GM18505 (cell line): ENCODE data around the gene PRRX1.

Experiments used
- ATAC-seq: cut with Tn5 transposase; IDR thresholded peaks from one replicate; pipeline ENCODE4 v1.9.1; 2021; ENCODE audit not compliant: unreplicated experiment
- POLR2A ChIP-seq: IDR thresholded peaks from 4 replicates; pipeline ENCODE4 v1.6.1; 2011; ENCODE audit warnings: borderline replicate concordance; ENCODE audit not compliant: insufficient read depth, insufficient read length; ENCODE audit errors: extremely low read depth

Gene PRRX1

GRCh38 chr1:170664093-170664827, at the start of gene PRRX1:
Gene PRRX1 (plus strand): TSS chr1:170664131. CDS start chr1:170664219, 88 bp downstream.
- TF ChIP-seq POLR2A: no peak
- ATAC-seq: no peak

DNA sequence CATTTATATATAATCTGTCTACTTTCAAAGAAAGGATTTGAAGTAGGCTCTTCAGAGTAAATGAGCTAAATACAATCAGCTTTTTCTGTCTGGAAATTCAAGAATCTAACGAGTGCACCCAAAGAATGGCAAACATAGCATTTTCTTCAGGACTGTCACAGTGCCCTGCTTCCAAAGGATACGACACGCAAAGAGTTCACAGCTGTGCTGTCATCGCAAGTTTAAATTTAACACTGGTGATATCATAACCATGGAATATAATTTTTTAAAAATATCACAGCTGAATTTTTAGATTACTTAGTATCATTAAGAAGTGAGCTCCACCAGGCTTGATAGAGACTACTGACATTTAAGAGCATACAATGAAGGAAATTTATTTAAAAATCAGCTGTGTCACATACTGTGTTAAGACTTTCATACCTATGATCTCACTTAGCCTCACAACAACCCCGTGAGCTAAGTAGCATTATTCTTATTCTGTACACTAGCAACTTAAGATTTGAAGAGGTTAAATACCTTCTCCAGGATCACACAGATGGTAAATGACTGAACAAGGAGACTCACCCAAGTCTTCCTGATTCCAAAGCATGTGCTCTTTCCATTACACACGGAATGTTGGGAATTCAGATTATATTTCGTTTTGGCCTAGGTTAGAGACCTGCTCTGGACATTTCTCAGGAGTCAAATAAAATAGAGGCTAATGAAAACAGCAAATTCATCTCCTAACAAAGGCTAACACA, 46.2 kb upstream of the PRRX1 start:
- ATAC-seq: no peak

DNA sequence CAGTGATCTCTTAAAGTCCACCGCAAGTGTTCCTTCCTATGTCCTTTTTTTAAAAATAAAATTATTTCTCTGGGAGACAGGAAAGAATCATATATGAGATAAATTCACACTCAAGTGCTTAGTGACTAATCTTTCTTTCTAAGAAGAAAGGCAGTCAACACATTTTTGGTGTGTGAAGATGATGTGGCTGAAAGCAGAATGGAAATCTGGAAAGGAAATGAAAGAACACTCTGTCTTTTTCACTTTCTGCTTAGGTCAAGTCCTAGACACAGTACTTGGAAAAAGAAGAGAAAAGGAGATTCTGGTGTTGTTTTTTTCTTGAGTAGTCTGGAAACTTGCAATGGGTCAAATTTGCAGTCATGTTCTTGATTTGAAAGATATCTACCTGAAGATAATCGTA, 45.5 kb upstream of the PRRX1 start:
- no peak for ATAC-seq
- TF ChIP-seq POLR2A: no peak

More for the DNA sequence above, 46.2 kb upstream of the PRRX1 start:
- TF ChIP-seq POLR2A: no peak

GRCh38 chr1:170619241-170620028, 44.5 kb upstream of the PRRX1 start:
- TF ChIP-seq POLR2A: no peak
- ATAC-seq: no peak

DNA sequence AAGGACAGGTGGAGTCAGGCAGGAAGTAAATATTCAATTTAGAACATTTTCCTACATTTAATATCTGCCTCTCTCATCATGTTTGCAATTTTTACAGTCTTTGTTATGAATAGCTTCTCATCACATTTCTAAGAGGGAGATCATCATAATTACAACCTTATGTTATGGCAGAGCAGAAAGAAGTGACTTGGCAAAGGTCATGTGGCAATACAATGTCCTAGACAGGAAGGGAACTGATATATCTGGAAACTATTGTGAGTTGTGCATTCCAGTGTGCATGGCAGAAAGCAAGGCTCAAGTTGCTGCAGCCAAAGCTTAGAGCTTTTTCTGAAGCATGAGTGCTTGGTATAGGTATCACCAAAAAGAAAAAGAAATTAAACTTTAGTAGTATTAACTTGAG, 43.8 kb upstream of the PRRX1 start:
- no peak for ATAC-seq
- TF ChIP-seq POLR2A: no peak

DNA sequence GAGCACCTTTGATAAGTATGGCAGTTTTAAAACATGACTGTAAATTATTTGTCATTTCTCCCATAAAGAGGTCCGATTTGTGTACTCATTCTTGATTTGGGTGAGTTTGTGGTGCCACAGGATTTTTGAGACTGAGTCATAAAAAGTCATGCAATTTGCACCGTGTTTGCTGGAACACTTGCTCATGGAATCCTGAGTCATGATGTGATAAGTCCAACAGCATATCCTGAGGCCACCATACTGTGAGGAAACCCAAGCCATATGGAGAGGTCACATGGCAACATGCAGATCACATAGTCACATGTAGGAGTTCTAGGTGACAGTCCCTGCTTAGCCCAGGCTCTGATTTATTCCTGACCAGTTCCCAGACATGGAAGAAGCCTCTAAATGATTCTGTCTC, 40.8 kb upstream of the PRRX1 start:
- ATAC-seq: no peak
- TF ChIP-seq POLR2A: no peak

- TF ChIP-seq POLR2A: no peak
- ATAC-seq: no peak
Observed at GRCh38 chr1:170624146-170624545, 39.8 kb upstream of the PRRX1 start.

GRCh38 chr1:170630977-170631376, 33.0 kb upstream of the PRRX1 start:
- ATAC-seq: no peak
- no peak for TF ChIP-seq POLR2A

GRCh38 chr1:170634293-170634692, 29.6 kb upstream of the PRRX1 start:
- ATAC-seq: no peak

DNA sequence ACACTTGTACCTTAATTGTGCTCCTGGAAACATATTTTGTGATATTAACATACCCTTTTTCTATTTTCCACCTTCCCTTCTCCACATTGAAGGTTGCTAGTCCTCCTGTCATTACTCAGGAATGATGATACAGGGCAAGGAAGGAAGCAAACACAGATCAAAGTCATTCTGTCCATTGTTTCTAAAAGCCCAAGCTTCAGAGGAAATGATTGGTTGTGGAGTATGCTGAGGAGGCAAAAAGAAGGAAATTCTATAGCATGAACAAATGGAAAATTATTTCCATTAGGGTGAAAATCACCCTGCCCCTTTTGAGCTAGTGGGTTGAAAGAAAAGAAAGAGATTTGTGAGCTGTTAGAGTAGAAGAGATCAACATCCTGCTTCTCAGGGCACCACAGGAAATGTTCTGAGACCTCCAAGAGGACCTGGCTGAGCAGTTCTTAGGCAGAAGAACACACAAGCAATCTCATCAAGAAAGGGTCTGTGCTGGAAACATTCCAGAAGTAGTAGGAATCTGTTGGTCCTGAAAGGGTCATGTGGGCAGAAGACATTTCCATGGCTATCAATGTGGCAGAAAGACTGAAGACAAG, 29.0 kb upstream of the PRRX1 start:
- no peak for ATAC-seq
- no peak for TF ChIP-seq POLR2A

More at GRCh38 chr1:170634293-170634692, 29.6 kb upstream of the PRRX1 start:
- no peak for TF ChIP-seq POLR2A

- ATAC-seq: no peak
- TF ChIP-seq POLR2A: no peak
Observed at GRCh38 chr1:170640581-170640980, 23.4 kb upstream of the PRRX1 start.

- no peak for TF ChIP-seq POLR2A
- no peak for ATAC-seq
Observed at GRCh38 chr1:170657275-170657853, 6.6 kb upstream of the PRRX1 start.
